ENCODE data around the gene CYP3A5. TPM values are rescaled to one million over a fixed set of nuclear protein-coding genes. Genes with fewer than 3 reads are reported as not detected.

The CYP3A5 gene
- total and polyA plus RNA-seq, 9 of the 15 experiments (the other 6 are each of a cell fraction or from before 2014, with no cell fraction given): 0.73 to 2.8 (median 1.5) TPM

GRCh38 chr7:99625961-99626360 lies 53.8 kb downstream of the CYP3A5 start:
- peaks cover 98% of the 10 kb centered on the region for H3K36me3 ChIP-seq (ENCODE audit: control insufficient read depth, insufficient read depth, low read length)
- H3K27me3 ChIP-seq (ENCODE audit: control insufficient read depth in 2 of 2, insufficient read depth in 2 of 2, low read length in 2 of 2): no peaks in the 10 kb centered on the region
- no peaks in the 10 kb centered on the region for H3K79me2 ChIP-seq (ENCODE audit: control insufficient read depth, insufficient read depth, low read length)
- H3K9me1 ChIP-seq (ENCODE audit: control insufficient read depth, insufficient read depth, low read length): no peaks in the 10 kb centered on the region
- DNase-seq (ENCODE audit: extremely low read depth in 1 of 4, low spot score in 3 of 4) (no peak), ATAC-seq (no peak), FAIRE-seq (peak; percentile 69)
- H3K9me3 ChIP-seq (replicated peaks; ENCODE audit: control insufficient read depth, insufficient read depth, low read depth, low read length): no peaks in the 10 kb centered on the region
- H4K20me1 ChIP-seq (replicated peaks; ENCODE audit: control insufficient read depth, insufficient read depth, low read length): peaks cover 11% of the 10 kb centered on the region; the same call in 1 of the 2 replicates
- no peak for TF ChIP-seq IFI16 (CRISPR knock-in tag; IDR thresholded peaks at IDR 0.05)
- no peak for TF ChIP-seq PTRF (tag; IDR thresholded peaks at IDR 0.05)
- TF ChIP-seq ZNF444 (CRISPR knock-in tag; IDR thresholded peaks at IDR 0.05): no peak
- TF ChIP-seq MCM2 (IDR thresholded peaks at IDR 0.05; ENCODE audit: low read depth): no peak
- no peak for TF ChIP-seq HDGF (IDR thresholded peaks at IDR 0.05)
- no peak for TF ChIP-seq DLX4 (CRISPR knock-in tag; IDR thresholded peaks at IDR 0.05)
- no peak for TF ChIP-seq RBM17 (IDR thresholded peaks at IDR 0.05; ENCODE audit: borderline replicate concordance, low read depth, low read length)
- 0 out of 4 replicates have a peak overlapping the region, but pooled peaks of 1 of the 2 experiments have one; percentile 7 for H3K9ac ChIP-seq (ENCODE audit: insufficient read depth in 1 of 2, low read depth in 2 of 2, low read length in 2 of 2)
- no peak overlapping the region for H3K4me3 ChIP-seq
- BruUV-seq (replicated peaks): no TSS peak
- peaks cover 0 to 8% of the 10 kb centered on the region in 2 experiments; a peak in 2 of 5 replicates for H3K4me1 ChIP-seq (replicated peaks in 1 of 2; ENCODE audit: control insufficient read depth in 2 of 2, insufficient read depth in 2 of 2, low read length in 2 of 2)
- ChIA-PET CTCF (ENCODE audit: low intra/inter-chr PET ratio) (no interaction called here), POLR2A (interaction anchor here (0.6 to 1.0 kb wide), 2 partner anchors 23 to 343 kb away, joined by 3 read pairs; no protein-coding TSS in a partner anchor)
- no peak overlapping the region for H3K27ac ChIP-seq (ENCODE audit: extremely low read depth, low read depth, low read length)
- 88% methylated on average over 4 of the region's 4 CpGs for WGBS (ENCODE audit: insufficient coverage, low coverage, missing lambda C conversion rate)
- intact Hi-C loops (cut with micrococcal nuclease): no loop called here
- in situ Hi-C loops (cut with MboI): no loop called here
- H2AFZ ChIP-seq (ENCODE audit: low read depth, low read length): no peak overlapping the region
- no peak overlapping the region for H3K4me2 ChIP-seq (ENCODE audit: insufficient read depth, low read length)

Data from K562 (cell line).